Caco-2 (cell line): ENCODE data around the gene PTGES2. TPM values are rescaled to one million over a fixed set of nuclear protein-coding genes. Genes with fewer than 3 reads are reported as not detected.

Experiments used
- BruUV-seq: library from RNA; stranded (reverse); fragments of 400-500 nt; replicated peaks from 2 replicates; lab custom pipeline; 2021; lab: Mats Ljungman, UMichigan
- CTCF ChIA-PET: fragments of 300-600 bp; sonication (Branson Sonifier 250); formaldehyde crosslinking; loops from one replicate; lab custom pipeline; 2022; ENCODE audit warnings: antibody characterized with exemption; lab: Charles Lee
- POLR2A ChIA-PET: fragments of 300-600 bp; sonication (Branson Sonifier 250); formaldehyde crosslinking; loops from one replicate; lab custom pipeline; 2022; ENCODE audit warnings: antibody characterized with exemption; lab: Charles Lee
- DNase-seq, 2 experiments: peaks; one replicate each; pipeline versions ENCODE4 v3.0.0 to v3.0.0-alpha.2; 2020 to 2022
- H3K27me3 ChIP-seq: replicated peaks from 2 replicates; pipeline ENCODE4 v1.6.0; 2011; ENCODE audit warnings: low read length; ENCODE audit not compliant: control insufficient read depth, insufficient read depth
- H3K36me3 ChIP-seq: 2 replicates; pipeline ENCODE4 v1.5.1; 2011; ENCODE audit warnings: low read length; ENCODE audit not compliant: control insufficient read depth, insufficient read depth
- H3K4me1 ChIP-seq: fragments of 250-450 bp; sonication (Bioruptor Pico); 2 replicates; pipeline ENCODE4 v1.5.1; 2020; ENCODE audit warnings: mild to moderate bottlenecking
- H3K4me3 ChIP-seq: 2 replicates; pipeline ENCODE4 v1.5.1; 2011; ENCODE audit warnings: low read depth, mild to moderate bottlenecking, control low read depth, low read length
- H3K9me3 ChIP-seq: fragments of 250-450 bp; sonication (Bioruptor Pico); 2 replicates; pipeline ENCODE4 v1.5.1; 2020; ENCODE audit warnings: mild to moderate bottlenecking, moderate library complexity
- H3K27ac Mint-ChIP-seq: one replicate; pipeline ENCODE4 v1.8.0; 2022; ENCODE audit warnings: mixed read lengths; ENCODE audit not compliant: unreplicated experiment
- H3K27me3 Mint-ChIP-seq: one replicate; pipeline ENCODE4 v1.8.0; 2022; ENCODE audit warnings: mixed read lengths; ENCODE audit not compliant: insufficient read depth, unreplicated experiment
- H3K36me3 Mint-ChIP-seq: one replicate; pipeline ENCODE4 v1.8.0; 2022; ENCODE audit warnings: mild to moderate bottlenecking, mixed read lengths; ENCODE audit not compliant: insufficient read depth, unreplicated experiment
- H3K4me1 Mint-ChIP-seq: one replicate; pipeline ENCODE4 v1.8.0; 2022; ENCODE audit warnings: low read depth, mixed read lengths; ENCODE audit not compliant: unreplicated experiment
- H3K4me3 Mint-ChIP-seq: one replicate; pipeline ENCODE4 v1.8.0; 2022; ENCODE audit warnings: mild to moderate bottlenecking, moderate library complexity, mixed read lengths; ENCODE audit not compliant: unreplicated experiment
- H3K9me3 Mint-ChIP-seq: one replicate; pipeline ENCODE4 v1.8.0; 2022; ENCODE audit warnings: mixed read lengths; ENCODE audit not compliant: unreplicated experiment
- intact Hi-C: fragments of 100-400 bp; cut with micrococcal nuclease; formaldehyde crosslinking; loops from one replicate; pipeline ENCODE4 v1.10.0; 2022; ENCODE audit not compliant: unreplicated experiment
- total RNA-seq: library from RNA; stranded (reverse); gene quantifications from 2 replicates; pipeline ENCODE4 v1.2.3, GENCODE V29; 2022
- TF ChIP-seq, protein P1 (sequence below), 2 experiments: fragments of 200-600 bp in 1 of 2; IDR thresholded peaks; 1 replicate in 1 of 2; 2 replicates in 1 of 2; pipeline versions ENCODE4 v1.5.1 to v1.8.0; 2011 to 2022; ENCODE audit warnings: antibody characterized with exemption in 1 of 2, control low read depth in 1 of 2, inconsistent platforms in 1 of 2, low read depth in 1 of 2, low read length in 1 of 2, mild to moderate bottlenecking in 1 of 2, moderate library complexity in 1 of 2; ENCODE audit not compliant: insufficient read depth in 1 of 2, severe bottlenecking in 1 of 2, unreplicated experiment in 1 of 2

Gene PTGES2
- total RNA-seq, 1 experiment from 2014 or later, result 123 TPM

- CTCF ChIA-PET, result interaction anchor here (0.5 to 1.6 kb wide), 5 partner anchors 11 to 60 kb away, joined by 3 to 11 read pairs (median 3); partner anchors contain the start of genes BBLN and SLC25A25
- Histone ChIP-seq H3K36me3 (peaks cover 4% of the 10 kb centered on the region; the same call in 1 of the 2 replicates), H3K4me3 (peak overlapping the region; percentile 96), H3K27me3 (no peaks in the 10 kb centered on the region), H3K9me3 (no peaks in the 10 kb centered on the region), H3K4me1 (peaks cover 9% of the 10 kb centered on the region; the same call in 1 of the 2 replicates)
- DNase-seq, result peak; percentile 89 to 90
- no peaks in the 10 kb centered on the region for H3K9me3 Mint-ChIP-seq
- POLR2A ChIA-PET, result interaction anchor here (0.5 to 1.4 kb wide), 10 partner anchors 11 to 507 kb away, joined by 3 to 8 read pairs (median 4); partner anchors contain the start of genes BBLN, CIZ1, GOLGA2 and NAIF1
- BruUV-seq, result no TSS peak
- H3K4me1 Mint-ChIP-seq, result peaks cover 10% of the 10 kb centered on the region
- H3K27ac Mint-ChIP-seq, result peak overlapping the region; percentile 100
- no peaks in the 10 kb centered on the region for H3K27me3 Mint-ChIP-seq
- peaks cover 31% of the 10 kb centered on the region for H3K36me3 Mint-ChIP-seq
- H3K4me3 Mint-ChIP-seq, result peak overlapping the region; percentile 97
- intact Hi-C loops, result loop anchor here (2.0 to 5.0 kb wide), 2 partner anchors 33 to 64 kb away; partner anchors contain the start of genes BBLN and CIZ1
- TF ChIP-seq, protein P1, sequence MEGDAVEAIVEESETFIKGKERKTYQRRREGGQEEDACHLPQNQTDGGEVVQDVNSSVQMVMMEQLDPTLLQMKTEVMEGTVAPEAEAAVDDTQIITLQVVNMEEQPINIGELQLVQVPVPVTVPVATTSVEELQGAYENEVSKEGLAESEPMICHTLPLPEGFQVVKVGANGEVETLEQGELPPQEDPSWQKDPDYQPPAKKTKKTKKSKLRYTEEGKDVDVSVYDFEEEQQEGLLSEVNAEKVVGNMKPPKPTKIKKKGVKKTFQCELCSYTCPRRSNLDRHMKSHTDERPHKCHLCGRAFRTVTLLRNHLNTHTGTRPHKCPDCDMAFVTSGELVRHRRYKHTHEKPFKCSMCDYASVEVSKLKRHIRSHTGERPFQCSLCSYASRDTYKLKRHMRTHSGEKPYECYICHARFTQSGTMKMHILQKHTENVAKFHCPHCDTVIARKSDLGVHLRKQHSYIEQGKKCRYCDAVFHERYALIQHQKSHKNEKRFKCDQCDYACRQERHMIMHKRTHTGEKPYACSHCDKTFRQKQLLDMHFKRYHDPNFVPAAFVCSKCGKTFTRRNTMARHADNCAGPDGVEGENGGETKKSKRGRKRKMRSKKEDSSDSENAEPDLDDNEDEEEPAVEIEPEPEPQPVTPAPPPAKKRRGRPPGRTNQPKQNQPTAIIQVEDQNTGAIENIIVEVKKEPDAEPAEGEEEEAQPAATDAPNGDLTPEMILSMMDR (IDR thresholded peaks at IDR 0.05; ENCODE audit: insufficient read depth in 1 of 2, low read depth in 1 of 2, low read length in 1 of 2, severe bottlenecking in 1 of 2, unreplicated experiment in 1 of 2), result no peak
Measured at GRCh38 chr9:128127990-128128835, 684 bp upstream of the PTGES2 start.

GRCh38 chr9:128125580-128126354 lies 1.8 kb downstream of the PTGES2 start:
- no TSS peak for BruUV-seq
- Mint-ChIP-seq H3K27ac (no peak overlapping the region), H3K9me3 (no peaks in the 10 kb centered on the region), H3K4me1 (peaks cover 10% of the 10 kb centered on the region), H3K27me3 (no peaks in the 10 kb centered on the region), H3K4me3 (peak overlapping the region; percentile 97), H3K36me3 (peaks cover 43% of the 10 kb centered on the region)
- CTCF ChIA-PET, result interaction anchor here (0.9 kb wide), 1 partner anchor 11 kb away, joined by 4 read pairs; no protein-coding TSS in a partner anchor
- H3K9me3 ChIP-seq, result no peaks in the 10 kb centered on the region
- H3K4me3 ChIP-seq, result no peak overlapping the region
- no peak for DNase-seq
- POLR2A ChIA-PET, result no interaction called here
- H3K4me1 ChIP-seq, result peaks cover 9% of the 10 kb centered on the region; the same call in 1 of the 2 replicates
- H3K36me3 ChIP-seq, result peaks cover 4% of the 10 kb centered on the region; the same call in 1 of the 2 replicates
- TF ChIP-seq, protein P1 (IDR thresholded peaks at IDR 0.05; ENCODE audit: insufficient read depth in 1 of 2, low read depth in 1 of 2, low read length in 1 of 2, severe bottlenecking in 1 of 2, unreplicated experiment in 1 of 2), result no peak
- intact Hi-C loops, result loop anchor here (5.0 kb wide), 1 partner anchor 67 kb away; the partner anchor contains the start of gene CIZ1
- no peaks in the 10 kb centered on the region for H3K27me3 ChIP-seq
